GM18951 (cell line): ENCODE data around the gene UBE4A.

Source experiments
- POLR2A ChIP-seq: IDR thresholded peaks from 4 replicates; pipeline ENCODE4 v1.6.1; 2011; ENCODE audit warnings: mild to moderate bottlenecking; ENCODE audit not compliant: insufficient read length, insufficient read depth; ENCODE audit errors: extremely low read depth
- in situ Hi-C: fragments of 300-500 bp; cut with MboI; formaldehyde crosslinking; loops from one replicate; pipeline ENCODE4 v1.12.0; 2022; ENCODE audit warnings: low sequenced_read_pairs, mixed read lengths, inconsistent platforms; ENCODE audit not compliant: unreplicated experiment

The UBE4A gene

DNA sequence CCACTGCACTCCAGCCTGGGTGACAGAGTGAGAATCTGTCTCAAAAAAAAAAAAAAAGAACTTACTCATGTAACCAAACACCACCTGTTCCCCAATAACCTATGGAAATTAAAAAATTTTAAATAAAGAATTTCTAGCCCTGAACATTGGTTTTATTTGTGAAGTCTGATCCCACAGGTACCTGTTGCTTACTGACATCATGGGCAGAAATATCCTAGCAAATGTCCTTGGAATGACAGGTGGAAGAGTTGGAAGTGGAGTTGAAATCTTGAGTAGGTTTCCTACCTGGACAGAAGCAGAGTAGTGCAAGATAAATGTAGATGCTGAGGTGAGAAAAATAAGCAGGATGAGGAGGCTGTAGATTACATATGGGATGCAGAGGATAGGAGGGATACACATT is 34.1 kb upstream of the UBE4A start:
- no peak for TF ChIP-seq POLR2A
- in situ Hi-C loops, result no loop called here

DNA sequence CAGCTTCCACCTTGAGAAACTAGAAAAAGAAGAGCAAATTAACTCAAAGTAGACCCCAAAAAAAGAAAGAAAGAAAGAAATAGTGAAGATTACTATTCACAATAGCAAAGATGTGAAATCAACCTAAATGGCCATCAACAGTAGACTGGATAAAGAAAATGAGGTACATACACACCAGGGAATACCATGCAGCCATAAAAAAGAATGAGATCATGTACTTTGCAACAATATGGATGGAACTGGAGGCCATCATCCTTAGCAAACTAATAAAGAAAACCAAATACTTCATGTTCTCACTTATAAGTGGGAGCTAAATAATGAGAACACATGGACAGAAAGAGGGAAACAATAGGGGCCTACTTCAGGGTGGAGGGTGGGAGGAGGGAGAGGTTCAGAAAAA is 30.7 kb upstream of the UBE4A start:
- in situ Hi-C loops, result no loop called here
- no peak for TF ChIP-seq POLR2A

DNA sequence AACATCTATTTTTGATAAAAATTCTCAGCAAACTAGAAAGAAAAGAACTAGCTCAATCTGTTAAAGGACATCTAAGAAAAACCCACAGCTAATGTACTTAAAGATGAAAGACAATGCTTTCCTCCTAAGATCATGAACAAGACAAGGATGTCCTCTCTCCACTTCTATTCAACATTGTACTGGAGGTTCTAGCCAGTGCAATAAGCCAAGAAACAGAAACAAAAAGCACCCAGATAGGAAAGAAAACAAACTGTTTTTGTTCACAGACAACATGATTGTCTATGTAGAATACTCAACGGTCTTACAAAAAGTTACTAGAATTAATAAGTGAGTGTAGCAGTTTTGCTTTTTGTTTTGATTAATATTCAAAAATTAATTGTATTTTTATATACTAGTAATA is 24.7 kb upstream of the UBE4A start:
- no peak for TF ChIP-seq POLR2A

DNA sequence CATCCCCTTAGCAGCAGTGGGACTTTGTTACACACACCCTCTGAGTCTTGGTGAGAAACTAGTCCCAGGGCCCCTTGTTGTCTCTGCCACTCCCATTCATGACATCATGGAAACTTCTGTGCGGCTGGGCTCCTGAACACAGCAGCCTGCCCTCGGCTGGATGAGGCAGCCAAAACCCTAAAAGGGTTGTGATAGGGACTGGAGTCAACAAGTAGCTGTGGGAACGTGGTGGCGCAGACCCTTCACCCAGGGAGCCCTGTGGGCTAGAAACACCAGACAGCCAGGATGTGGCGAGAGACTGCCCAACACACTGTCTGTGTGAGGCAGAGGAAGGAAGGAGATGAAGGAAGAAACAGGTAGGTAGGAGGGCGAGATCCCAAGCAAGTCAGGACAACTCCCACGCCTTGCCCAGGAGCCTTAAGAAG is 20.8 kb upstream of the UBE4A start:
- no peak for TF ChIP-seq POLR2A
- in situ Hi-C loops, result no loop called here

More for the DNA sequence above, 24.7 kb upstream of the UBE4A start:
- in situ Hi-C loops, result no loop called here

DNA sequence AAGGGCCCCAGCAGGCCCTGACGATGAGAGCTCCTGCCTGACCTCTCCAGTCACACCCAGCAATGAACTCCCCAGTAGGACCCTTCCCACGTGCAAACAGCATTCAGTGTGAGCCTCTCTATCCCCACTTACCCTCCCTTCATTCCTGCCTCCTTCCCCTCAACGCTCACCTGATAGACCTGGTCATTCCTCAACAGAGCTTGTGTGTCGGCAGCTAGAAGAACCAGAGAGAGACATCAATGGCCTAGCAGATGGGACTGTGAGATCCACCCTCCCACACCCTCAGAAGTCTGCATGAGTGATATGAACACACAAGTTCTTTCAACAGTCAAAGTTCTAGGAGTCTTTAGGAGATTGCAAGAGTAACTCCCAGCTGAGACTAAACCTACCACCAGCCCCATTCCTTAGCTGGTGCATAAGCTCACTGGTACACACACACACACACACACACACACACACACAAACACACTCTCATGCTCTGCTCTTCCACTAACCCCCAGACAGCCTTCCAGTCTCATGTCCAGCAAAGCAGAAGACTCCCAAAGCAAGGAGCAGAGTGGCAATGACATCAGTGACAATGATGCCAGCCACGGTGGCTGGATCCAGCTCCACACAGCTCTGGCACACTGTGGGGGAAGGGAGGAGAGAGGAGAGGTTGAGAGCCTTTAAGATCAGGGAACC is 20.0 kb upstream of the UBE4A start:
- TF ChIP-seq POLR2A, result no peak
- in situ Hi-C loops, result no loop called here

DNA sequence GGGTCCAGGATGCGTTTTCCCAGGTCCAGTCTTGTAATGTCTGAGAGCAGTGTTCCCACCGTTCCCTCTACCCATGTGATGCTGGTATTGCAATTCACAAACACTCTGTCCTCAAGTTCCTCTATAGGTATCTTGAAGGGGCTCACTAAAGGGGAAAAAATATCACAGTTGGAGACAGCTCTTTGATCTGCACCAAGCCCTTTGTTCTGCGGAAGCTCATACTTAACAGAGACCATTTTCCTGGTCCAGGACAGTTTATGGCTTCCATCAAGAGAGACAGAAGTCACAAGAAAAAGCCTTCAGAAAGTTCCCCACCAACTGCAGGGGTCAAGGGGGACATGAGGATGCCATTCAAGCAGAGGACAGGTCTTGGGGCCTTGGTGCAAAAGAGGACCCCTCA is 19.0 kb upstream of the UBE4A start:
- TF ChIP-seq POLR2A, result no peak

DNA sequence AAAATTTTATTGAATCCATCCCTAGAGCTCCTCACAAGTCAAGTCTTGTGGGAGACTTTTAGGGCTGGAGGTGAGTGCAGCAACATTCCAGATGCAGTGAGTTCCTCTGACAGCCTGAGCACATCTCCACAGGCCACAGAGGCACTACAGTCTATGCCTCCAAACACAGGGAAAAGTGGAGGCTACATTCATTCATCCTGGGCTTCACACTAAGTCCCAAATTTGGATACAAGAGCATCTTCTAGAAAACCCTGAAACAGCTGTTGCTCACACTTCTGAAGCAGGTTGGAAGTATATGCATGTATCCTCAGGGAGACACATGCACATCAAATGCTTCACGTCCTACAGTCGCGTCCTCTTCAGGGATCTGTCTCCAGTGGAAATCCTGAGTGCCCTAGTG is 18.1 kb upstream of the UBE4A start:
- TF ChIP-seq POLR2A, result no peak
- in situ Hi-C loops, result no loop called here

More for the DNA sequence above, 19.0 kb upstream of the UBE4A start:
- in situ Hi-C loops, result no loop called here

DNA sequence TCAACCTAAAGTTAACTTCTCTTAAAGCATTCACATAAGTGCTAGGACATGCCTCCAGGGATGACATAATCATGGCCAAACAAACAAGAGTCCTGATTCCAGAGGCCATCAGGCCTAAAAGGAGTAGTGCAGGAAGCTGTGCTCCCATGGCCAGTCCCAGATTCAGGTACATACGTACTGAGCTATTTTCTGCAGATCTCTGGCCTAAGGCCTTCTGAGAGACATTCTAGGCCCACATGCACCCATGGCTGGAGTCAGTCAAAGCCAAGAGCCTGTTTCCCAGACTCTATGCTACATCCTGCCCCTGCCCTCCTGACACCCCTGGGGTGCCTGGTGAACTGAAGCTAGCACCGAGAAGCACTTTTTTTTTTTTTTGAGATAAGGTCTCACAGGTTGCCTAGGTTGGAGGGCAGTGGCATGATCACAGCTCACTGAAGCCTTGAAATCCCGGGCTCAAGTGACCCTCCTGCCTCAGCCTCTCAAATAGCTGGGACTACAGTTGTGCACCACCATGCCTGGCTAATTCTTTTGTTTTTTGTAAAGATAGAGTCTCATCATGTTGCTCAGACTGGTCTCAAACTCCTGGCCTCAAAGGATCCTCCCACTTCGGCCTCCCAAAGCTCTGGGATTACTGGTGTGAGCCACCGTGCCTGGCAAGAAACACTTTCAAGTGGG is 17.4 kb upstream of the UBE4A start:
- TF ChIP-seq POLR2A, result no peak
- in situ Hi-C loops, result no loop called here

DNA sequence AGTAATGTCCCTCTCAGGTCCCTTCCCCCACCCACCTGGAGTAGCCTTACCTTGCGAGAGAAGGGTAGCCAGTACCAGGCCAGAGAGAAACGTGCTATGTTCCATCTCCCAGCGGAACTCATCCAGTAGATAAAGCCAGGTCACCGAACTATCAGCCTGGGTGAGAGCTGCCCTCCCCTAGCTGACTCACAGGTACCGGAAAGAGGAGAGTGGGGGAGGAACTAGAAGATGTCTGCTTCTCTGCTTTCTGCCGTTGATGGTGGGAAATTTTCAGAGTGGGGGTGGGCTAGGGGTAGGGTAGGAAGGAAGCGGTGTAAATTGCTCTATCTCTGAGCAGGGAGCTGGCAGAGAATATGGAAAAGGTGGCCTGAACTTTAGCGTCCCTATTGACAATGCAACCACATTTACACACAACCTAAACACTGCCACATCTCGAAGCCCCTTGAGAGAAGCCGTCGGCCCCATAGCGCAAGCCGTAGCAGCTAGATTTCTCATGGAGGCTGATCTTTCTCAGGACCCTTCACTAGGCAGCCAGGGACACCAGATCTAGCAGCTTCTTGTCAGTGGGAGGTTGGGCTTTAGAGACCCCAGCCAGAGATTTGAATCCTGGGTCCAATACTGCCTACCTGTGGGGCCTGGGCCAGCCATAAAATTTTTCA is 16.8 kb upstream of the UBE4A start, which contains the start of gene CD3D:
CD3D (minus strand) TSS at position 203 of the 659 bp plus-strand sequence; CDS start at position 105, 98 bp downstream.
- no peak for TF ChIP-seq POLR2A
- in situ Hi-C loops, result no loop called here

DNA sequence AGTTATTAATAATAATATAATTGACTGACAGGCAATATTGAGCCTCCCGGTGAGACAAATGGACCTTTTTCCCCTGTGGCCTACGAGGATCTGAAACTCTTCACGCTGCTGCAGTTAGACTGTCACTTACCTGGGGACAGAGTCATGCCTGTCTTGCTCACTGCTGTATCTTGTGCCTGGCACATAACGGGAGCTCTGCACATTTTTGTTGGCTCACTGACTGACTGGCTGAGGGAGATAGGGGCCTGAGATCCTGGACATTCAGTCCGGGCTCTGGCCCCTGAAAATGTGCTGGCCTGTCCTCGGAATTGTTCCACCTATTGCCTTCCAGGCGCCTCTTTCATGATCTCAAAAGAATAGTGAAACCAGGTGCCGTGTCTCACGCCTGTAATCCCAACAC is 16.2 kb upstream of the UBE4A start:
- TF ChIP-seq POLR2A, result no peak
- in situ Hi-C loops, result no loop called here

DNA sequence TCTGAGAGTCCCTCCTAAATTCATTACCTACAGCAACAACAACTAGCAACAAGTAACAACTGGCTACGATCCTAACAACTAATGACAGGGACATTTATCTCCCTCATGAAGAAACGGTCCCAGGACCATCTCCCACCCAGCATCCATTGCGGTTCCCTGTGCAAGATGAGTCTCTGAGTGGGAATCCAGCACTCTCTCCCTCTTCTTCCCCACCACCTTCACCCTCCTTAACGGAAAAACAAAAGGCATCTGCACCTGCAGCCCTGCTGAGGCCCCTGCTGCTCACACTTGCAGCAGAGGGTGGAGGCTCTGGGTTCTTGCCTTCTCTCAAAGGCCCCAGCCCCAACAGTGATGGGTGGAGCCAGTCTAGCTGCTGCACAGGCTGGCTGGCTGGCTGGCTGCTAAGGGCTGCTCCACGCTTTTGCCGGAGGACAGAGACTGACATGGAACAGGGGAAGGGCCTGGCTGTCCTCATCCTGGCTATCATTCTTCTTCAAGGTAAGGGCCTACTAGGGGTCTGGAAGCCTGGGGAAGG is 15.4 kb upstream of the UBE4A start, which contains the start of gene CD3G:
CD3G (plus strand) TSS at position 364 of the 535 bp plus-strand sequence; CDS start at position 444, 80 bp downstream.
- TF ChIP-seq POLR2A, result no peak
- in situ Hi-C loops, result no loop called here

DNA sequence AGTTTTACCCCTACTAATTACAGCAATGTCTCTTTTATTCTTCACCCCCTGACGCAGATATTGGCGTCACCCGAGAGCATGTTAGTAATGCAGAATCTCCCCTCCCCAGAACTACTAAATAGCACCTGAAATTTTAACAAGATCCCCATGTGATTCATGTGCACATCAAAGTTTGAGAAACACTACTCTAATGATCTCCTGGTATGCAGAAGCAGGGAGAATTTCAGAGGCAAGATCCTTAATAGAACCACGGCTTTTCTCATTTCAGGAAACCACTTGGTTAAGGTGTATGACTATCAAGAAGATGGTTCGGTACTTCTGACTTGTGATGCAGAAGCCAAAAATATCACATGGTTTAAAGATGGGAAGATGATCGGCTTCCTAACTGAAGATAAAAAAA is 9.9 kb upstream of the UBE4A start:
- no peak for TF ChIP-seq POLR2A
- in situ Hi-C loops, result no loop called here

DNA sequence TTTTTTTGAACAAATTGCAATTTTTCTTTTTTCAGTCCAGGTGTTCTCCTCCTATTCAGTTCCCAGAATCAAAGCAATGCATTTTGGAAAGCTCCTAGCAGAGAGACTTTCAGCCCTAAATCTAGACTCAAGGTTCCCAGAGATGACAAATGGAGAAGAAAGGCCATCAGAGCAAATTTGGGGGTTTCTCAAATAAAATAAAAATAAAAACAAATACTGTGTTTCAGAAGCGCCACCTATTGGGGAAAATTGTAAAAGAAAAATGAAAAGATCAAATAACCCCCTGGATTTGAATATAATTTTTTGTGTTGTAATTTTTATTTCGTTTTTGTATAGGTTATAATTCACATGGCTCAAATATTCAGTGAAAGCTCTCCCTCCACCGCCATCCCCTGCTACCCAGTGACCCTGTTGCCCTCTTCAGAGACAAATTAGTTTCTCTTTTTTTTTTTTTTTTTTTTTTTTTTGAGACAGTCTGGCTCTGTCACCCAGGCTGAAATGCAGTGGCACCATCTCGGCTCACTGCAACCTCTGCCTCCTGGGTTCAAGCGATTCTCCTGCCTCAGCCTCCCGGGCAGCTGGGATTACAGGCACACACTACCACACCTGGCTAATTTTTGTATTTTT is 6.2 kb upstream of the UBE4A start:
- TF ChIP-seq POLR2A, result no peak
- in situ Hi-C loops, result loop anchor here (10.0 kb wide), 1 partner anchor 148 kb away; no protein-coding TSS in a partner anchor
